GM19395 (cell line): ENCODE data around the gene MRPL54.
"Not testable (repeated sequence)": the region's sequence is repeated elsewhere in the genome, so short reads cannot be mapped to it uniquely, and the experiment has no call there.

Experiments
- ATAC-seq: cut with Tn5 transposase; IDR thresholded peaks from one replicate; pipeline ENCODE4 v1.9.1; 2021; ENCODE audit warnings: mild to moderate bottlenecking, moderate library complexity; ENCODE audit not compliant: unreplicated experiment

The MRPL54 gene

GRCh38 chr19:3738477-3739220 is 23.8 kb upstream of the MRPL54 start:
- no peak for ATAC-seq

DNA sequence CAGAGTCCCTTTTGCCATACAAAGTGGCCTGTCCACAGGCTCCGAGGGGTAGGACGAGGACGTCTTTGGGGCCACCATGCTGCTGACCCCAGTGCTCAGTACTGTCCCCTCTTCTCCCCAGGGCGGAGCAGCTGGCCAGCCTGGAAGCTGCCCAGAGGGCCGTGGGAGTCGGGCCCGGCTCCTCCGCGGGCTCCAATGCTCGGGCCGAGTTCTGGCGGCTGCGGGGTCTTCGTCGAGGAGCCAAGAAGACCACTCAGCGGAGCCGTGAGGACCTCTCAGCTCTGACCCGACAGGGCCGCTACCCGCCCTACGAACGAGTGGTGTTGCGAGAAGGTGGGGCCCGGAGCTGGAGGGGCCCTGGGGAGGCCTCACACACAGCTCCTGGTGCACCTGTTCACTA is 22.1 kb upstream of the MRPL54 start:
- no peak for ATAC-seq

DNA sequence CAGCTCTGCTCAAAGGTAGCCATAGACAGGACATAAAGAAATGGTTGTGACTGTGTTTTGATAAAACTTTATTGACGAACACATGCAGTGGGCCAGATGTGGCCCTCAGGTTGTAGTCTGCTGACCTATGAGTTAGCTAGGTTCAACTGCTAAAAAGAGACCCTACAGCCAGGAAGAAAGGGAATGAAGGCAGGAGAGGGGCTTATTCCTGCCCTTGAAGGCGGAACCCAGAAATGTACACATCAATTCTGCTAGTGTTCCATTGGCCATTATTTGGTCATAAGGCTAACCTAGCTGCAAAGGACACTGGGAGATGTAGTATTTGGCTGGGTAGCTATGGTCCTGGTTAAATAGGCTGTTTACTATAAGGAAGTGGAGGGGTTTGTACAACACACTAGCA is 19.0 kb upstream of the MRPL54 start:
- no peak for ATAC-seq

DNA sequence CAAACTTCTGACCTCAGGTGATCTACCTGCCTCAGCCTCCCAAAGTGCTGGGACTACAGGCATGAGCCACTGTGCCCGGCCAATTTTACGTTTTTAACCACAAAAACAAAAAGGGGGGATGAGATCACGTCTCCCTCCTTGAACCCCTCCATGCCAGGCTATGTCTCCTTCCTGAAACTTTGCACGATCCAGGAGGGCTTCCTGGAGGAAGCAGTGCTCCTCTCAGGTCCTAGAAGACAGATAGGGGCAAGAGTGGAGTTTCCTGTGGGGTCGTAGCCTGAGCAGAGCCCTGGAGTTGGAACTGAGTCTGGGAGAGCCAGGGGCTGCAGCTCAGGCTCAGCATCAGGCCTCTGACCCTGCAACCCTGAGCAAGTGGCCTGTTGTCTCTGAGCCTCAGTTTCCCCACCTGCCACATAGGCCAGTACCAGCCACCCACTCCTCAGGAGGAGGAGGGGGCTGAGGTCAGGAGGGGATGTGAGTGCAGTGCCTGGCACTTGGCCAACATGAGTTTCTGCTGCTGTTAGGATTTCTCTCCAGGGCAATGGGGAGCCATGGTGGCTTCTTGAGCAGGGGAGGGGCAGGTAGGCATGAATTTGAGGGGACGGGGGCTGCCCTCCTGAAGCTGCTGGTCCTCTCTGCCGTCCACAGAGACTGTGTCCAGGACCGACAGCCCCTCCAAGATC is 17.0 kb upstream of the MRPL54 start:
- no peak for ATAC-seq

- no peak for ATAC-seq
Measured at GRCh38 chr19:3746371-3747056, 16.0 kb upstream of the MRPL54 start.

DNA sequence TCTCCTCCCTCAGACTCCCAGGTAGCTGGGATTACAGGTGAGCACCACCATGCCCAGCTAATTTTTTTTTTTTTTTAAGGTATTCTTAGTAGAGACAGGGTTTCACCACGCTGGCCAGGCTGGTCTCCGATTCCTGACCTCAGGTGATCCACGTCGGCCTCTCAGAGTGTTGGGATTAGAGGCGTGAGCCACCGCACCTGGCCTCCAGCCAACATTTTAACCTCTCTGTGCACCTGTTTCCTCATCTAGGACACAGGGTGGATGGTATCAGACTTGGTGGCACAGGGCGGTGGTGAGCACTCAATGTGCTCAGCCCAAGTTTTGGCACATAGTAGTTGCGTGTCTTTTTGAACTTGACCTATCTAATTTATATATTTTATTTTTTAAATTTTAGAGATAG is 13.5 kb upstream of the MRPL54 start:
- no peak for ATAC-seq

- no peak for ATAC-seq
Measured at GRCh38 chr19:3750211-3750610, 12.3 kb upstream of the MRPL54 start.

GRCh38 chr19:3751236-3751635 is 11.2 kb upstream of the MRPL54 start:
- ATAC-seq = no peak

DNA sequence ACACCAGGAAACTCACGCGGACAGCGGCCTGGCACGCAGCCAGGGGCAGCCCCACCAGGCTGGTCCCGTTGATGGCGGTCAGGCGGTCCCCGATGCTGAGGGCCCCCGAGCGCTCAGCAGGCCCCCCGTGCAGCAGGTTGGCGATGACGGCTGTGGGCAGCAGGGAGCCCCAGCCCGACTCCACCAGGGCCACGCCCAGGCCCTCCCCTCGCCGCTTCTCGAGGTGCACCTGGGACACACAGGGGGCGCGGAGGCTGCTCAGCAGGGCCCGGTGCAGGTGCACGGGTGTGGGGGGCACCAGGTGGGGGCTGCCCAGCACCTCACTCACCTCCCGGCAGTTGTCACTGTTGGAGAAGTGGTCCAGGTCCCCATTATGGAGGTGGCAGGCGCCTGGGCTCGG is 10.0 kb upstream of the MRPL54 start:
- ATAC-seq = no peak

DNA sequence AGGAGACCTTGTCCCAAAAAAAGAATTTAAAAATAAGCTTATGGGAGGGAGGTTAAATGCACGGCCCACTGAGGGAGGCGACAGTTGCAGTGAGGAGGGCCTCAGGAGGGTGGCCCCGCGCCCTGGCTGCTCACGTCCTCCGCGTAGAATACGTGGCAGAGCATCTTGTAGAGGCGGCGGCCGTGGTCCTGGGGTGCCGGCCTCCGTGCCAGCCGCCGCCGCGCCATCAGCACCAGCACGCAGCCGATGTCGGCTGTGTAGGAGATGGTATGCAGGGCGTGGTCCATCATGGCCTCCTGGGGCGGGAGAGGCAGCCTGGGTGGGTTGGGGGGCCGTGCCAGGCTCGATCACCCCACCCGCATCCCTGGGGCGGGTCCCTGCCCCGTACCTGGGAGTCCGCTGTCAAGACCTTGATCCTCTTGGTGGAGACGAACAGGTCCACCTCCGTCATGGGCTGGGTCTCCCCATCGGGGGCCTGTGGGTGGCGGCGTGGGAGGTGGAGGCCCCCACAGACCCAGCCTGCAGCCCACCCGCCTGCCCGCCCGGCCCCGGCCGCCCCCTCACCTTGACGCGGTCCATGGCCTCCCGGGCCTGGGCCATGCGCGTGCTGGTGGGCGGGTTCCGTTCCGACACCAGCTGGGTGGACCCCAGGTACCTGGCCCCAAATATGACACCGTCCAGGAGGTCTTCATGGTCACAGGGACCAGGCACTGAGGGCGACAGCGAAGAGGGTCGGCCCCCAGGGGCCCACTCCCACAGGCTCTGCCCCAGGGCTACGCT is 8.7 kb upstream of the MRPL54 start:
- no peak for ATAC-seq

DNA sequence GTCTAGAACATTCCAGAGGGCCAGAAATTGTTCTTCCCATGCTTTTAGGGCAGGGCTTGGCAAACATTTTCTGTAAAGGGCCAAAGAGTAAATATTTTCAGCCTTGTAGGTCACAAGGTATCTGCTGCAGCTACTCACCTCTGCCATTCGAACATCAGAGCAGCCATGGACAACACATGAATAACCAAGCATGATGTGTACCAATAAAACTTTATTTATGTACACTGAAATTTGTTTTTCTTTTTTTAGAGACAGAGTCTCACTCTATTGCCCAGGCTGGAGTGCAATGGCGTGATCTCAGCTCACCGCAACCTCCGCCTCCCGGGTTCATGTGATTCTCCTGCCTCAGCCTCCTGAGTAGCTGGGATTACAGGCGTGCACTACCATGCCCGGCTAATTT is 4.8 kb upstream of the MRPL54 start:
- not testable (repeated sequence) for ATAC-seq

GRCh38 chr19:3758297-3758696 is 4.2 kb upstream of the MRPL54 start:
- ATAC-seq = not testable (repeated sequence)

- ATAC-seq = no peak
Measured at GRCh38 chr19:3759482-3760254, 2.8 kb upstream of the MRPL54 start.

GRCh38 chr19:3760871-3761361 is 1.6 kb upstream of the MRPL54 start:
- ATAC-seq = no peak

GRCh38 chr19:3761382-3762129 is 926 bp upstream of the MRPL54 start, which contains the start of gene APBA3:
Gene APBA3 (minus strand): TSS chr19:3761692. CDS start chr19:3760264, 1,428 bp downstream.
- peak; percentile 55 for ATAC-seq

GRCh38 chr19:3762130-3762473 is 380 bp upstream of the MRPL54 start:
- no peak for ATAC-seq

GRCh38 chr19:3765121-3765520 is 2.6 kb downstream of the MRPL54 start:
- no peak for ATAC-seq

- ATAC-seq = not testable (repeated sequence)
Measured at GRCh38 chr19:3765757-3766156, 3.3 kb downstream of the MRPL54 start.

- ATAC-seq = no peak
Measured at GRCh38 chr19:3766520-3766919, 4.0 kb downstream of the MRPL54 start.

DNA sequence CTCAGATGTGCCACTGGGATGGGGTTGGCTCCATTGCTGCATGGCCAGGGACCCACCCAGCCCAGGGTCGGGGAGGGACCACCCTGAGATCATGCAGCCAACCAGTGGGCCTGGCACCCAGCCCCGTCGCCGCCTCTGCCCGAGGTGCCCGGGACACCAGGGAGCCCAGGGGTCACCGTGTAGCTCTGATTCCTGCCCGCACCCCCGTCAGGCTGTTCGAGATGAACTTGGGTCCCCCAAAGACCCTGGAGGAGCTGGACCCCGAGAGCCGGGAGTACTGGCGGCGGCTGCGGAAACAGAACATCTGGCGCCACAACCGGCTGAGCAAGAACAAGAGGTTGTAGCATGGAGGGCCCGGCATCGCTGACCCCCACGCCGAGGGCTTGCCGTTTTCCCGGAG is 4.6 kb downstream of the MRPL54 start:
- no peak for ATAC-seq
